Measurements from ENCODE around the gene TREML4.
A peak's percentile ranks its signal among the peaks of the same experiment; 100 is the strongest.

TREML4 gene

DNA sequence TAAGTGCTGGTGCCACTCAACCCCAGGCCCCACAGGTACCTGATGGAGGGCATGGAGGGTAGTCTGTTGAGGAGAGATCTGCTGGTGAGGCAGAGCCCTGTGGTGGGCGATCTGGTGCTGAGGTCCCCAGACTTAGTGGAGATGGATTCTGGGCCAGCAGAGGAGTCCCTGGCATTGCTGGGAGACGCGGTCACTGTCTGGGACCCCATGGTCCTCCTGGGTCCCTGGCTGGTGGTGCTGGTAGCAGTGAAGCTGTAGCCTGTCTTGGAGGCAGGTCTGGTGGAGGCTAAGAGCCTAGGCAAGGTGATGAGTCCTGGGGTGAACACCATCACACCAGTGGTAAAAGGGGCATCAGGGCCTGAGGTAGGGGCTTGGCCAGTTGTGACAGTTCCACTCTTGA, 33.8 kb upstream of the TREML4 start:
- TF ChIP-seq, protein P1, sequence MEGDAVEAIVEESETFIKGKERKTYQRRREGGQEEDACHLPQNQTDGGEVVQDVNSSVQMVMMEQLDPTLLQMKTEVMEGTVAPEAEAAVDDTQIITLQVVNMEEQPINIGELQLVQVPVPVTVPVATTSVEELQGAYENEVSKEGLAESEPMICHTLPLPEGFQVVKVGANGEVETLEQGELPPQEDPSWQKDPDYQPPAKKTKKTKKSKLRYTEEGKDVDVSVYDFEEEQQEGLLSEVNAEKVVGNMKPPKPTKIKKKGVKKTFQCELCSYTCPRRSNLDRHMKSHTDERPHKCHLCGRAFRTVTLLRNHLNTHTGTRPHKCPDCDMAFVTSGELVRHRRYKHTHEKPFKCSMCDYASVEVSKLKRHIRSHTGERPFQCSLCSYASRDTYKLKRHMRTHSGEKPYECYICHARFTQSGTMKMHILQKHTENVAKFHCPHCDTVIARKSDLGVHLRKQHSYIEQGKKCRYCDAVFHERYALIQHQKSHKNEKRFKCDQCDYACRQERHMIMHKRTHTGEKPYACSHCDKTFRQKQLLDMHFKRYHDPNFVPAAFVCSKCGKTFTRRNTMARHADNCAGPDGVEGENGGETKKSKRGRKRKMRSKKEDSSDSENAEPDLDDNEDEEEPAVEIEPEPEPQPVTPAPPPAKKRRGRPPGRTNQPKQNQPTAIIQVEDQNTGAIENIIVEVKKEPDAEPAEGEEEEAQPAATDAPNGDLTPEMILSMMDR (IDR thresholded peaks at IDR 0.05; ENCODE audit: extremely low read depth, missing control alignments): no peak
- DNase-seq (ENCODE audit: low spot score): no peak

DNA sequence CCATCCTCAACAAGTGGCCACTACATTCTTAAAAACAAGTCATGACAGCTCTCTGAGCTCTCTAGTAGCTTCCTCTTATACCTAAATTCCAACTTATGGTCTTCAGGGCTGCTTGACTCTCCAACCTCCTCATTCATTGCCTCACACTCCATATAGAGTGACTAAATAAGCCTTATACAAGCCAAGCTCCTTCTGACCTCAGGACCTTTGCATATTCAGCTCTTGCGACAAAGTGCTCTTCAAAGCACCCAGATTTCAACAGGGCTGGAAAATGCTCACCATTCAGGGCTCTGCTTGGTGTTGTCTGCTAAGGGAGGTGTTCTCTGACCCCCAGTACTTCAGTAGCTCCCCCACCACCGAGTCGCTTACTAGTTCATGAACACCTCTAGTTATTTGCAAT, 30.9 kb upstream of the TREML4 start:
- TF ChIP-seq, protein P1 (IDR thresholded peaks at IDR 0.05; ENCODE audit: extremely low read depth, missing control alignments): no peak
- DNase-seq (ENCODE audit: low spot score): no peak

DNA sequence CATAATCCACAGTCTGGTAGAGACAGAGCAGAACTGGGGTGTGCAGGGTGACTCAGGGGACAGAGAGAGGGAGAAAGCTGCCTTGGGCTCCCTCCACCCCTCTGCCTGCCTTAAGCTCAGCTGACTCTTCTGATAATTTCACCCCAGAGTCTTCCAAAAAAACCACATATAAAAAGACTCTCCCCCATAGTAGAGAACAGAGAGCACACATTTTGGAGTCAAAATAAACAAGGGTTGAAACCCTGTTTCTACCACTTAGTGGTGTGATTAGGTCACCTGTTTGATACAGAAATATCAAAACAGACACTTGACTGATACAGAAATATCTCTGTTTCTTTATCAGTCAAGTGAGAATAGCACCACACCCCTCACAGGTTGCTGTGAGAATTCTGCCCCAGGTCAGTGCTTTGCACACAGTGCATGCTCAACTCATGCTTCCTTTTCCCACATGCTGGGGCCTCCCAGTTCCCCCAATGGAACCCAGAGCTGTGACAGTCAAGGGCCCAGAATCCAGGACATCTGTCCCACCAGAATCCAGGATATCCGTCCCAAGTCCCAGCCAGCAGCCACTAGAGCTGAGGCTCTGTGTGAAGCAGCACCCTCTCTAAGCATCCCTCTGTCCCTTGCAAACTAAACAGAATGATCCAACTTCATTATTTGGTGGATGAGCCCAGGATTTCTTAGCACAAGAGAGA, 28.4 kb upstream of the TREML4 start:
- DNase-seq (ENCODE audit: low spot score): peak; percentile 47
- TF ChIP-seq, protein P1 (IDR thresholded peaks at IDR 0.05; ENCODE audit: extremely low read depth, missing control alignments): no peak

DNA sequence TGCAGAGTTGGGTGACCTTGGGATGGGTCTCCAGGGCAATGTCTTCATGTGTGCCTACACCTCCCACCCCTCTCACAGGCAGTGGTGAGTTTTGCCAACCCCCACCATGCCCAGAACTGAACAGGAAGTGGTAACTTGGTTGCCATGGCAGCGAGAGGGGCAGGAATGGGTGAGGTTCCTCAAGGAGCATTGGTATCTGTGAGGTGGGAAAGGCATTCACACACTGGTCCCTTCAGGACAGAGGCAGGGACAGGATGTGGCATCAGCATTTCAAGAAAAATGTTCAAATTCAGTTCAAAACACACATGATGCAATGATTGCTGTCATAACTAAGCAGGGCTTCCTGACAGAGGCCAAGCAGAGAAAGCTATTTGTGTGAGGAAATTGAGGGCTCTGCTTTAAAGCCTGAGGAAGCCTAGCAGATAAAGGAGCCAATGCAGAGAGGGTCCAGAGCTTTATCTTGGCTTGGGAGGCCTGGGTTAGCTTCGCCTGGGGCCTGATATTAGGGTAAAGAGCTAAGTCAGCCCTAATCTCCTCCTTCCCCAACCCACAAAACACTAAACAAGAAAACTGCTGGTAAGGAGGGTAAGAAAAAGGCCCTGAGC, 27.8 kb upstream of the TREML4 start:
- TF ChIP-seq, protein P1 (IDR thresholded peaks at IDR 0.05; ENCODE audit: extremely low read depth, missing control alignments): no peak
- DNase-seq (ENCODE audit: low spot score): peak; percentile 29

DNA sequence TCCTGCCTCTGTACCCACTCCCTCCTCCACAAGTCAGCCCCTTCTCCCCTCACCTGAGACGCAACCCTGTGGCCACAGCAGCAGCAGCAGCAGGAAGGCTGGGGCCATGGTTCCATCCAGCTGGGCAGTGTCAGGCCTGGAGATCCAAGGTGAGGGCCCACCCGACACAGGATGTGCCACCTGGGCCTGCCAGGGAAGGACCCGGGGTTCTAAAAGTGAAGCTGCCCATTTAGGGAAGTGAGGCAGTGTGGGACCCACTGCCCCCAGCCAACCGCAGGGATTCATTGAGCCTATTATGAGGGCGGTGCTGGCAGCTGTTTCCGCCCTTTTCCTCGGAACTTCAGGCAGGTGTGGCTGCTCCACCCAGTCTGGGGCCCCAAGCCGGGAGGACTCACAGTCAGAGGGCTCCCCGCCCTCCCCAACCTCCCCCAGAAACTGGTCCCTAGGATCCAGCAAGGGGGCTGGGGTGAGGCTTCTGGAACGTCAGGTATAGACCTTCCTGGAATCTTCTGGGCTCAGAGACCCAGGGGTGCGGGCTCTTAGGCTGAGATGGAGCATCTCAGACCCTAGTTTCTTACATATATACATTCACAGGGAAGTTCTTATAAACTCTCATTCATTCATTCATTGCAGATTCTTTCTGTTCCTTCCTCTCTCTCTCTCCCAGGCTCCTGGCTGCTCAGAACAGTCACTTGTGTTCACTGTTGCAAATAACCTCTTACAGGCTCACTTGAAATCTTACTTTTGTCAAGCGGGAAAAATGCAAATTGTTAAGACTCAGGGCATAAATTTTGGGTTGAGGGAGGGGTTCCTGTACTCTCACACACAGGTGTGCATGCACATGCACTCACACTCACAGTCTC, 27.0 kb upstream of the TREML4 start, which contains the start of gene TREML2:
TSS of gene TREML2 (minus strand) at position 249 of the 863 bp plus-strand sequence. CDS start at position 108, 141 bp downstream.
- TF ChIP-seq, protein P1 (IDR thresholded peaks at IDR 0.05; ENCODE audit: extremely low read depth, missing control alignments): no peak

DNA sequence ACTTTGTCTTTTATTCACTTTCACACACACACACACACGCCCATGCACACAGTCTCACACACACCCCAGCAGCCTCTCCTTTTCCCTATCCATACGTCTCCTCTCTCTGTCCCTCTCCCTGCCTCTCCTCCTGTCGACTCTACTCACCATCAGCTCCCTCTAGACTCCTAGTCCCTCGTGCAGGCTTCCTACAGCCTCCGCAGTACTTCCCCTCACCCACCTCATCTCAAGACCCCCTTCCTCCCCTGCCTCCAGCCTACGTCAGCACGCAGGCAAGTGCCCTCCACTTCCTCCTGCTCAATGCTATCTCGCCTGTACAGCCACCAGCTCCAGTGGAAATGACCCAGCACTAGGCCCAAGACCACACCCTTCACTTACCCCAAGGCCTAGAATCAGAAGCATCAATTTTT, 26.4 kb upstream of the TREML4 start:
- DNase-seq (ENCODE audit: low spot score): no peak

More for the DNA sequence above, 27.0 kb upstream of the TREML4 start, which contains the start of gene TREML2:
- no peak for DNase-seq (ENCODE audit: low spot score)

More for the DNA sequence above, 26.4 kb upstream of the TREML4 start:
- TF ChIP-seq, protein P1 (IDR thresholded peaks at IDR 0.05; ENCODE audit: extremely low read depth, missing control alignments): no peak

Measured in GM20000 (cell line).